ENCODE data around the gene ICA1L. TPM values are rescaled to one million over a fixed set of nuclear protein-coding genes. Genes with fewer than 3 reads are reported as not detected.

ICA1L gene
- total and polyA plus RNA-seq, 2 of the 13 experiments (the other 11 are each of a cell fraction or from before 2014, with no cell fraction given), result 1.5 to 2.4 TPM

DNA sequence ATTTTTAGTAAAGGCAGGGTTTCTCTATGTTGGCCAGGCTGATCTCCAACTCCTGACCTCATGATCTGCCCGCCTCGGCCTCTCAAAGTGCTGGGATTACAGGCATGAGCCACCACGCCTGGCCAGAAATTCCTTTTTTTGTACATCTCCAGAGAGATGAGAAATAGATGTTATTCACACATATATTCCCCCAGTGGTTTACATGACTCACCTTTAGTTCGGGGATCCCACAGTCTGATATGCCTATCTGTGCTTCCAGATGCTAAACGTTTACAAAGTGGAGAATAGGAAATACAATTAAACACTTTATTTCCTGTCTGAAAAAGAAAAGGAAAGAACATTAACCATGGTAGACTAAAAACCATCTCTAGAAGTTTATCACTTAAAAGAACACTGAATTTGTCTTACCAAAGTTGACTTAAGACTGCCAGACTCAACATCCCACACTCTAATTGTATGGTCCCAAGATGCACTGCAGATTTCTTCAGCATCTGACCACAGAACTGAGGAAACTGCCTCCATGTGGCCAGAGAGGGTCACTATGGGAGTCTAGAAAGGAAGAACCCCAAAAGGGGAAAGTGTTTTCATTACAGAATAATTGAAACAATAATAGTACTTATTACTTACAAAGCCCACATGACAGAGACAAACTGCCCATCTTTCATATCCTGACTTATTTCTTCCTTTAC lies 12.6 kb upstream of the ICA1L start (continued):
- TF ChIP-seq, protein P1, sequence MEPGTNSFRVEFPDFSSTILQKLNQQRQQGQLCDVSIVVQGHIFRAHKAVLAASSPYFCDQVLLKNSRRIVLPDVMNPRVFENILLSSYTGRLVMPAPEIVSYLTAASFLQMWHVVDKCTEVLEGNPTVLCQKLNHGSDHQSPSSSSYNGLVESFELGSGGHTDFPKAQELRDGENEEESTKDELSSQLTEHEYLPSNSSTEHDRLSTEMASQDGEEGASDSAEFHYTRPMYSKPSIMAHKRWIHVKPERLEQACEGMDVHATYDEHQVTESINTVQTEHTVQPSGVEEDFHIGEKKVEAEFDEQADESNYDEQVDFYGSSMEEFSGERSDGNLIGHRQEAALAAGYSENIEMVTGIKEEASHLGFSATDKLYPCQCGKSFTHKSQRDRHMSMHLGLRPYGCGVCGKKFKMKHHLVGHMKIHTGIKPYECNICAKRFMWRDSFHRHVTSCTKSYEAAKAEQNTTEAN (CRISPR knock-in tag; conservative IDR thresholded peaks at IDR 0.05), result no peak
- TF ChIP-seq KDM3A (CRISPR knock-in tag; IDR thresholded peaks at IDR 0.05; ENCODE audit: low read depth) (no peak), RAD51 (IDR thresholded peaks at IDR 0.05; ENCODE audit: borderline replicate concordance) (no peak), FOXO1 (CRISPR knock-in tag; IDR thresholded peaks at IDR 0.05) (no peak), ZNF260 (CRISPR knock-in tag; IDR thresholded peaks at IDR 0.05; ENCODE audit: borderline replicate concordance, low read depth) (no peak), MYC (CRISPR knock-in tag; IDR thresholded peaks at IDR 0.05; ENCODE audit: borderline replicate concordance) (no peak)
- TF ChIP-seq, protein P2, sequence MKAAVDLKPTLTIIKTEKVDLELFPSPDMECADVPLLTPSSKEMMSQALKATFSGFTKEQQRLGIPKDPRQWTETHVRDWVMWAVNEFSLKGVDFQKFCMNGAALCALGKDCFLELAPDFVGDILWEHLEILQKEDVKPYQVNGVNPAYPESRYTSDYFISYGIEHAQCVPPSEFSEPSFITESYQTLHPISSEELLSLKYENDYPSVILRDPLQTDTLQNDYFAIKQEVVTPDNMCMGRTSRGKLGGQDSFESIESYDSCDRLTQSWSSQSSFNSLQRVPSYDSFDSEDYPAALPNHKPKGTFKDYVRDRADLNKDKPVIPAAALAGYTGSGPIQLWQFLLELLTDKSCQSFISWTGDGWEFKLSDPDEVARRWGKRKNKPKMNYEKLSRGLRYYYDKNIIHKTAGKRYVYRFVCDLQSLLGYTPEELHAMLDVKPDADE (CRISPR knock-in tag; IDR thresholded peaks at IDR 0.05), result no peak

DNA sequence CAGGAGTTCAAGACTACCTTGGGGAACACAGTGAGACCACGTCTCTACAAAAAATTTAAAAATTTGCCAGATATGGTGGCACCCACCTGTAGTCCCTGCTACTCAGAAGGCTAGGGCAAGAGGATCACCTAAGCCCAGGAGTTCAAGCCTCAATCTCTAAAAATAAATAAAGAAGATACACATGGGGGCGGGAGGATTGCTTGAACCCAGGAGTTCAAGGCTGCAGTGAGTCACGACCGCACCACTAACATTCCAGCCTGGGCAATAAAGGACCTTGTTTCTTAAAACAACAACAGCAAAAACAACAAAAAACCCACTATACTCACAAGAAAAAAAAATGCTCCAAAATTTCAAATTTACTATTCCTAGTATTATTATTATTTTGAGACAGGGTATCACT lies 10.0 kb upstream of the ICA1L start:
- CTCF ChIA-PET (ENCODE audit: low intra/inter-chr PET ratio, low total read pairs), result no interaction called here
- Histone ChIP-seq H3K9ac (ENCODE audit: insufficient read depth, low read depth, low read length) (no peak overlapping the region), H4K20me1 (ENCODE audit: insufficient read depth, low read length) (no peaks in the 10 kb centered on the region), H2AFZ (ENCODE audit: low read length) (no peak overlapping the region), H3K36me3 (replicated peaks in 1 of 2; ENCODE audit: control insufficient read depth in 1 of 2, insufficient read depth in 2 of 2, low read length in 2 of 2) (peaks cover 14 to 63% of the 10 kb centered on the region in 2 experiments), H3K4me1 (ENCODE audit: insufficient read depth, low read length) (peaks cover 10% of the 10 kb centered on the region), H3K27me3 (ENCODE audit: control insufficient read depth in 1 of 2, insufficient read depth in 2 of 2, low read length in 2 of 2) (no peaks in the 10 kb centered on the region), H3K4me2 (ENCODE audit: low read depth, low read length) (no peak overlapping the region), H3K79me2 (ENCODE audit: insufficient read depth, low read length) (no peaks in the 10 kb centered on the region), H3K4me3 (replicated peaks in 1 of 3; ENCODE audit: insufficient read depth in 1 of 3, low read depth in 2 of 3, low read length in 3 of 3) (no peak overlapping the region), H3K9me3 (ENCODE audit: low read length) (no peaks in the 10 kb centered on the region), H3K27ac (ENCODE audit: extremely low read length, insufficient read depth, low read length) (peak overlapping the region; percentile 34)
- in situ Hi-C loops (cut with HindIII; ENCODE audit: extremely low pct_ligation_motif_present, low pct_unique_long_range_greater_than_20kb), result no loop called here
- POLR2A ChIA-PET, result no interaction called here
- DNase-seq (ENCODE audit: low spot score) (peak; percentile 62), ATAC-seq (peak; percentile 76), FAIRE-seq (no peak)
- 39% methylated on average over 4 of the region's 4 CpGs for WGBS (ENCODE audit: low lambda C conversion rate)
- intact Hi-C loops (cut with micrococcal nuclease; ENCODE audit: unreplicated experiment), result no loop called here
- BruUV-seq (replicated peaks), result no TSS peak
- TF ChIP-seq, protein P3, sequence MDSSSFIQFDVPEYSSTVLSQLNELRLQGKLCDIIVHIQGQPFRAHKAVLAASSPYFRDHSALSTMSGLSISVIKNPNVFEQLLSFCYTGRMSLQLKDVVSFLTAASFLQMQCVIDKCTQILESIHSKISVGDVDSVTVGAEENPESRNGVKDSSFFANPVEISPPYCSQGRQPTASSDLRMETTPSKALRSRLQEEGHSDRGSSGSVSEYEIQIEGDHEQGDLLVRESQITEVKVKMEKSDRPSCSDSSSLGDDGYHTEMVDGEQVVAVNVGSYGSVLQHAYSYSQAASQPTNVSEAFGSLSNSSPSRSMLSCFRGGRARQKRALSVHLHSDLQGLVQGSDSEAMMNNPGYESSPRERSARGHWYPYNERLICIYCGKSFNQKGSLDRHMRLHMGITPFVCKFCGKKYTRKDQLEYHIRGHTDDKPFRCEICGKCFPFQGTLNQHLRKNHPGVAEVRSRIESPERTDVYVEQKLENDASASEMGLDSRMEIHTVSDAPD (CRISPR knock-in tag; IDR thresholded peaks at IDR 0.05), result no peak
- TF ChIP-seq SKI (IDR thresholded peaks at IDR 0.05; ENCODE audit: partially characterized antibody) (no peak), ZNF772 (CRISPR knock-in tag; IDR thresholded peaks at IDR 0.05) (no peak), ZEB1 (IDR thresholded peaks at IDR 0.05; ENCODE audit: insufficient replicate concordance, low read depth) (no peak), CREM (IDR thresholded peaks at IDR 0.05) (peak; percentile 17; the same call in 1 of the 2 replicates), CREM (CRISPR knock-in tag; IDR thresholded peaks at IDR 0.05) (no peak), XBP1 (CRISPR knock-in tag; IDR thresholded peaks at IDR 0.05) (no peak)
- TF ChIP-seq, protein P4, sequence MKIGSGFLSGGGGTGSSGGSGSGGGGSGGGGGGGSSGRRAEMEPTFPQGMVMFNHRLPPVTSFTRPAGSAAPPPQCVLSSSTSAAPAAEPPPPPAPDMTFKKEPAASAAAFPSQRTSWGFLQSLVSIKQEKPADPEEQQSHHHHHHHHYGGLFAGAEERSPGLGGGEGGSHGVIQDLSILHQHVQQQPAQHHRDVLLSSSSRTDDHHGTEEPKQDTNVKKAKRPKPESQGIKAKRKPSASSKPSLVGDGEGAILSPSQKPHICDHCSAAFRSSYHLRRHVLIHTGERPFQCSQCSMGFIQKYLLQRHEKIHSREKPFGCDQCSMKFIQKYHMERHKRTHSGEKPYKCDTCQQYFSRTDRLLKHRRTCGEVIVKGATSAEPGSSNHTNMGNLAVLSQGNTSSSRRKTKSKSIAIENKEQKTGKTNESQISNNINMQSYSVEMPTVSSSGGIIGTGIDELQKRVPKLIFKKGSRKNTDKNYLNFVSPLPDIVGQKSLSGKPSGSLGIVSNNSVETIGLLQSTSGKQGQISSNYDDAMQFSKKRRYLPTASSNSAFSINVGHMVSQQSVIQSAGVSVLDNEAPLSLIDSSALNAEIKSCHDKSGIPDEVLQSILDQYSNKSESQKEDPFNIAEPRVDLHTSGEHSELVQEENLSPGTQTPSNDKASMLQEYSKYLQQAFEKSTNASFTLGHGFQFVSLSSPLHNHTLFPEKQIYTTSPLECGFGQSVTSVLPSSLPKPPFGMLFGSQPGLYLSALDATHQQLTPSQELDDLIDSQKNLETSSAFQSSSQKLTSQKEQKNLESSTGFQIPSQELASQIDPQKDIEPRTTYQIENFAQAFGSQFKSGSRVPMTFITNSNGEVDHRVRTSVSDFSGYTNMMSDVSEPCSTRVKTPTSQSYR (CRISPR knock-in tag; IDR thresholded peaks at IDR 0.05; ENCODE audit: borderline replicate concordance), result no peak
- TF ChIP-seq, protein P5, sequence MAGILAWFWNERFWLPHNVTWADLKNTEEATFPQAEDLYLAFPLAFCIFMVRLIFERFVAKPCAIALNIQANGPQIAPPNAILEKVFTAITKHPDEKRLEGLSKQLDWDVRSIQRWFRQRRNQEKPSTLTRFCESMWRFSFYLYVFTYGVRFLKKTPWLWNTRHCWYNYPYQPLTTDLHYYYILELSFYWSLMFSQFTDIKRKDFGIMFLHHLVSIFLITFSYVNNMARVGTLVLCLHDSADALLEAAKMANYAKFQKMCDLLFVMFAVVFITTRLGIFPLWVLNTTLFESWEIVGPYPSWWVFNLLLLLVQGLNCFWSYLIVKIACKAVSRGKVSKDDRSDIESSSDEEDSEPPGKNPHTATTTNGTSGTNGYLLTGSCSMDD (CRISPR knock-in tag; IDR thresholded peaks at IDR 0.05), result no peak

All from HepG2 (cell line).